PC-9 (cell line): ENCODE results near the gene ADGRV1. TPM values are rescaled to one million over a fixed set of nuclear protein-coding genes. Genes with fewer than 3 reads are reported as not detected.

Experiments used
- BruUV-seq: library from RNA; stranded (reverse); fragments of 400-500 nt; replicated peaks from 2 replicates; lab custom pipeline; 2021; lab: Mats Ljungman, UMichigan
- CTCF ChIA-PET: fragments of 300-600 bp; sonication (Branson Sonifier 250); formaldehyde crosslinking; loops from one replicate; lab custom pipeline; 2022; ENCODE audit warnings: antibody characterized with exemption; lab: Charles Lee
- POLR2A ChIA-PET: fragments of 300-600 bp; sonication (Branson Sonifier 250); formaldehyde crosslinking; loops from one replicate; lab custom pipeline; 2022; ENCODE audit warnings: antibody characterized with exemption; ENCODE audit not compliant: unreplicated experiment; lab: Charles Lee
- DNase-seq, 2 experiments: peaks; one replicate each; pipeline versions ENCODE4 v3.0.0 to v3.0.0-alpha.2; 2015 to 2022; ENCODE audit warnings: mixed read lengths in 1 of 2
- H2AFZ ChIP-seq: fragments of 200-600 bp; sonication (generic); 2 replicates; pipeline ENCODE4 v1.8.1; 2017; ENCODE audit warnings: antibody characterized with exemption
- H3F3A ChIP-seq: fragments of 200-600 bp; sonication (generic); 2 replicates; pipeline ENCODE4 v1.8.1; 2017; ENCODE audit warnings: antibody characterized with exemption, mild to moderate bottlenecking, low read depth; ENCODE audit not compliant: insufficient read depth
- H3K27ac ChIP-seq: fragments of 200-600 bp; sonication (generic); 2 replicates; pipeline ENCODE4 v1.6.1; 2016; ENCODE audit warnings: mixed run types
- H3K27me3 ChIP-seq: fragments of 200-600 bp; sonication (generic); 2 replicates; pipeline ENCODE4 v1.6.1; 2016; ENCODE audit warnings: low read depth, mixed run types; ENCODE audit not compliant: insufficient read depth
- H3K36me3 ChIP-seq: fragments of 200-600 bp; sonication (generic); 2 replicates; pipeline ENCODE4 v1.6.1; 2016; ENCODE audit warnings: low read depth, mixed run types
- H3K4me1 ChIP-seq: fragments of 200-600 bp; sonication (generic); replicated peaks from 2 replicates; pipeline ENCODE4 v1.6.1; 2016; ENCODE audit warnings: mixed run types; ENCODE audit not compliant: insufficient read depth
- H3K4me2 ChIP-seq: fragments of 200-600 bp; sonication (generic); 2 replicates; pipeline ENCODE4 v1.6.1; 2017; ENCODE audit warnings: mixed run types
- H3K4me3 ChIP-seq: fragments of 200-600 bp; sonication (generic); 2 replicates; pipeline ENCODE4 v1.6.1; 2016; ENCODE audit warnings: mixed run types
- H3K79me2 ChIP-seq: fragments of 200-600 bp; sonication (generic); 2 replicates; pipeline ENCODE4 v1.6.1; 2017; ENCODE audit warnings: low read depth, mixed run types
- H3K9me2 ChIP-seq: fragments of 200-600 bp; sonication (generic); 2 replicates; pipeline ENCODE4 v1.8.1; 2017; ENCODE audit warnings: mild to moderate bottlenecking; ENCODE audit not compliant: insufficient read depth
- H3K9me3 ChIP-seq: fragments of 200-600 bp; sonication (generic); 2 replicates; pipeline ENCODE4 v1.8.1; 2016; ENCODE audit warnings: low read depth; ENCODE audit not compliant: insufficient read depth
- H4K20me1 ChIP-seq: fragments of 200-600 bp; sonication (generic); 2 replicates; pipeline ENCODE4 v1.8.1; 2017; ENCODE audit not compliant: insufficient read depth
- CTCF ChIP-seq: fragments of 200-600 bp; sonication (generic); conservative IDR thresholded peaks from 2 replicates; pipeline ENCODE4 v1.6.1; 2017; ENCODE audit warnings: mixed run types, antibody characterized with exemption, mild to moderate bottlenecking, moderate library complexity
- EZH2 ChIP-seq: fragments of 200-600 bp; sonication (generic); IDR thresholded peaks from 2 replicates; pipeline ENCODE4 v1.8.0; 2017; ENCODE audit warnings: antibody characterized with exemption, low read depth
- intact Hi-C: fragments of 100-400 bp; cut with micrococcal nuclease; formaldehyde crosslinking; loops from one replicate; pipeline ENCODE4 v1.10.0; 2022; ENCODE audit not compliant: unreplicated experiment
- total RNA-seq: library from RNA; stranded (reverse); gene quantifications from 2 replicates; pipeline ENCODE4 v1.2.3, GENCODE V29; 2021

Gene ADGRV1
- total RNA-seq, 1 experiment from 2014 or later: 1.0 TPM

- Histone ChIP-seq H3K4me1 (peaks cover 23% of the 10 kb centered on the region), H3K9me3 (no peaks in the 10 kb centered on the region), H3K4me2 (no peak overlapping the region), H3K9me2 (no peaks in the 10 kb centered on the region), H3F3A (peaks cover 12% of the 10 kb centered on the region), H3K36me3 (no peaks in the 10 kb centered on the region), H3K4me3 (no peak overlapping the region), H4K20me1 (no peaks in the 10 kb centered on the region), H3K27me3 (peaks cover 68% of the 10 kb centered on the region), H3K27ac (no peak overlapping the region), H2AFZ (no peak overlapping the region), H3K79me2 (no peaks in the 10 kb centered on the region)
- BruUV-seq: no TSS peak
- no peak for DNase-seq
- ChIA-PET POLR2A (interaction anchor here (0.8 kb wide), 1 partner anchor 75 kb away, joined by 6 read pairs; the partner anchor contains the start of genes MBLAC2 and POLR3G), CTCF (no interaction called here)
- intact Hi-C loops: no loop called here
- TF ChIP-seq EZH2: no peak
- TF ChIP-seq CTCF: no peak
Measured at GRCh38 chr5:90549729-90550275, 8.8 kb upstream of the ADGRV1 start.

- Histone ChIP-seq H3F3A (peaks cover 12% of the 10 kb centered on the region), H3K4me3 (no peak overlapping the region), H2AFZ (no peak overlapping the region), H3K9me3 (no peaks in the 10 kb centered on the region), H3K9me2 (no peaks in the 10 kb centered on the region), H4K20me1 (no peaks in the 10 kb centered on the region), H3K79me2 (no peaks in the 10 kb centered on the region), H3K36me3 (no peaks in the 10 kb centered on the region), H3K4me1 (peaks cover 23% of the 10 kb centered on the region), H3K27me3 (peaks cover 71% of the 10 kb centered on the region), H3K4me2 (no peak overlapping the region), H3K27ac (no peak overlapping the region)
- intact Hi-C loops: no loop called here
- ChIA-PET CTCF (no interaction called here), POLR2A (no interaction called here)
- TF ChIP-seq CTCF (no peak), EZH2 (no peak)
- DNase-seq: no peak
- BruUV-seq: no TSS peak
Measured at GRCh38 chr5:90550963-90551362, 7.6 kb upstream of the ADGRV1 start.

GRCh38 chr5:90551376-90551775 is 7.2 kb upstream of the ADGRV1 start:
- H3K9me2 ChIP-seq: no peaks in the 10 kb centered on the region
- H3F3A ChIP-seq: peaks cover 12% of the 10 kb centered on the region
- no peaks in the 10 kb centered on the region for H4K20me1 ChIP-seq
- no peaks in the 10 kb centered on the region for H3K79me2 ChIP-seq
- H3K4me2 ChIP-seq: no peak overlapping the region
- no peak overlapping the region for H3K4me3 ChIP-seq
- intact Hi-C loops: no loop called here
- no peaks in the 10 kb centered on the region for H3K36me3 ChIP-seq
- no TSS peak for BruUV-seq
- ChIA-PET POLR2A (no interaction called here), CTCF (no interaction called here)
- no peak for DNase-seq
- peaks cover 74% of the 10 kb centered on the region for H3K27me3 ChIP-seq
- no peaks in the 10 kb centered on the region for H3K9me3 ChIP-seq
- no peak for TF ChIP-seq CTCF
- no peak for TF ChIP-seq EZH2
- H3K4me1 ChIP-seq: peaks cover 23% of the 10 kb centered on the region
- H2AFZ ChIP-seq: no peak overlapping the region
- H3K27ac ChIP-seq: no peak overlapping the region
